Loucy (cell line): ENCODE data around the gene TFDP1.

Experiments used
- H2AFZ ChIP-seq: fragments of 200-600 bp; sonication (generic); 2 replicates; pipeline ENCODE4 v1.6.0; 2016; ENCODE audit warnings: antibody characterized with exemption, mild to moderate bottlenecking, low read length, moderate library complexity
- H3F3A ChIP-seq: fragments of 200-600 bp; 2 replicates; pipeline ENCODE4 v1.6.0; 2016; ENCODE audit warnings: antibody characterized with exemption, low read depth, mild to moderate bottlenecking
- H3K27me3 ChIP-seq: fragments of 200-600 bp; sonication (generic); 2 replicates; pipeline ENCODE4 v1.6.1; 2014; ENCODE audit warnings: low read length, mild to moderate bottlenecking; ENCODE audit not compliant: insufficient read depth, poor library complexity, severe bottlenecking
- H3K36me3 ChIP-seq: fragments of 200-600 bp; sonication (generic); 2 replicates; pipeline ENCODE4 v1.6.1; 2016; ENCODE audit warnings: low read length; ENCODE audit not compliant: insufficient read depth
- H3K4me1 ChIP-seq: fragments of 200-600 bp; sonication (generic); 2 replicates; pipeline ENCODE4 v1.5.1; 2014; ENCODE audit warnings: low read length, mild to moderate bottlenecking; ENCODE audit not compliant: insufficient read depth, poor library complexity, severe bottlenecking
- H3K4me2 ChIP-seq: fragments of 200-600 bp; sonication (generic); 2 replicates; pipeline ENCODE4 v1.6.0; 2014; ENCODE audit warnings: antibody characterized with exemption, low read length, low read depth, mild to moderate bottlenecking; ENCODE audit not compliant: poor library complexity, severe bottlenecking
- H3K4me3 ChIP-seq: fragments of 200-600 bp; sonication (generic); 2 replicates; pipeline ENCODE4 v1.5.1; 2014; ENCODE audit warnings: low read length, mild to moderate bottlenecking, mixed read lengths; ENCODE audit not compliant: poor library complexity, severe bottlenecking
- H3K79me2 ChIP-seq: fragments of 200-600 bp; sonication (generic); 2 replicates; pipeline ENCODE4 v1.6.1; 2014; ENCODE audit warnings: low read length; ENCODE audit not compliant: insufficient read depth
- H3K9ac ChIP-seq: fragments of 200-600 bp; sonication (generic); 2 replicates; pipeline ENCODE4 v1.6.0; 2014; ENCODE audit warnings: mild to moderate bottlenecking, low read depth, low read length, moderate library complexity; ENCODE audit not compliant: poor library complexity, severe bottlenecking
- H3K9me2 ChIP-seq: fragments of 200-600 bp; sonication (generic); replicated peaks from 2 replicates; pipeline ENCODE4 v1.6.1; 2016; ENCODE audit warnings: low read depth, low read length, mixed read lengths
- H3K9me3 ChIP-seq: fragments of 200-600 bp; sonication (generic); 2 replicates; pipeline ENCODE4 v1.6.1; 2014; ENCODE audit warnings: mild to moderate bottlenecking, antibody characterized with exemption, low read length, low read depth; ENCODE audit not compliant: insufficient read depth
- H4K20me1 ChIP-seq: fragments of 200-600 bp; sonication (generic); 2 replicates; pipeline ENCODE4 v1.6.0; 2014; ENCODE audit warnings: antibody characterized with exemption, low read length, mild to moderate bottlenecking; ENCODE audit not compliant: insufficient read depth, poor library complexity, severe bottlenecking
- EZH2phosphoT487 ChIP-seq: fragments of 200-600 bp; IDR thresholded peaks from 2 replicates; pipeline ENCODE4 v1.6.1; 2018; ENCODE audit warnings: antibody characterized with exemption, mild to moderate bottlenecking, moderate library complexity, borderline replicate concordance
- TF ChIP-seq, protein P1 (sequence below): fragments of 200-600 bp; sonication (generic); conservative IDR thresholded peaks from 2 replicates; pipeline ENCODE4 v1.5.1; 2014; ENCODE audit warnings: mild to moderate bottlenecking, antibody characterized with exemption, low read length

The TFDP1 gene

DNA sequence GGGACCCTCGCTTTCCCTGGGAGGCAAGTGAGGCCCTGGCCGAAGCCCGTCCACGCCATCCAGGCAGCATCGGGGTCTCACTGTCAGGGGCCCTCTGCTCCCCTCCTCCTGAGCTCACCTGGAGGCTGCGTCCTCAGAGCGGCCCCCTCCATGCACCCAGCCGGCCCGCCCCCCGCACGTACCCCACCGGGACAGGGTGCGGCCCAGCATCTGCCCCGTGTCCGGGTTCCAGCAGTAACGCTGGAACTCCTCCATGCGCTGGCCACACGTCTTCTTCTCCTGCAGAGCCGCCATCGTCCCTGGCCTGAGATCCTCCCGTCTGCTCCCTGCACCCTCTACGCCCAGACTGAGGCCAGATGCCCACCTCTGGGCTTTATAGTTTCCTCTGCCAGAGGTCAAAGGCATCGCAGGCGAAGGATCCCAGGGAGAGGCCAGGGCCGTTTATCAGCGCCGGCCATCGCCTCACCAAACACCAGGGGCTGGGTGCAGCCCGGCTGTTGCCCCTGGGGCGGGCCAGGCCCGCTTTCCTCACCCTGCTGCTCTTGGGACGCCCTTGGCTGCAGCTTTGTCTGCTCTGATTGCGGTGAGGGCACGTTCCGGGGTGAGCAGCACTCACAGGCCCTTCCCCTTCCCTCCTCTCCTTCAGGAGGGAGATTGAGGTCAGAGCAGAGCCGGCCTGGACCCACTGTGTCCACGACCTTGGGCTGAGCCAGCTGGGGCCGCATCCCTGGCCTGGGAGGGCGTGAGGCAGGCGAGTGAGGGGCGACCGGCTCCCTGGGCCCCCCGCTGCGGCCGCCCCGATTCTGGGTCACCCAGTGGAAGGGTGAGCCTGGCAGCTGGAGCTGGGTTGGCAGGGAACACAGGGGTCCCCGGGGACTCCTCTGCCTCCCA is 73.5 kb downstream of the TFDP1 start, which contains the start of gene ATP4B:
TSS of gene ATP4B (minus strand) at position 348 of the 891 bp plus-strand sequence. CDS start at position 294, 54 bp downstream.
- no peak within 1 kb of the TSS for H3K4me2 ChIP-seq
- no peaks in the 10 kb centered on the region for H3K9me3 ChIP-seq
- no peaks in the 10 kb centered on the region for H3K4me1 ChIP-seq
- no peaks in the 10 kb centered on the region for H4K20me1 ChIP-seq
- no peak within 1 kb of the TSS for H3K4me3 ChIP-seq
- no peaks in the 10 kb centered on the region for H3K27me3 ChIP-seq
- H3K9ac ChIP-seq, result no peak within 1 kb of the TSS
- no peaks in the 10 kb centered on the region for H3K9me2 ChIP-seq
- no peak within 1 kb of the TSS for H2AFZ ChIP-seq
- no peaks in the 10 kb centered on the region for H3F3A ChIP-seq
- H3K36me3 ChIP-seq, result no peaks in the 10 kb centered on the region
- H3K79me2 ChIP-seq, result no peaks in the 10 kb centered on the region
- no peak for TF ChIP-seq EZH2phosphoT487
- TF ChIP-seq, protein P1, sequence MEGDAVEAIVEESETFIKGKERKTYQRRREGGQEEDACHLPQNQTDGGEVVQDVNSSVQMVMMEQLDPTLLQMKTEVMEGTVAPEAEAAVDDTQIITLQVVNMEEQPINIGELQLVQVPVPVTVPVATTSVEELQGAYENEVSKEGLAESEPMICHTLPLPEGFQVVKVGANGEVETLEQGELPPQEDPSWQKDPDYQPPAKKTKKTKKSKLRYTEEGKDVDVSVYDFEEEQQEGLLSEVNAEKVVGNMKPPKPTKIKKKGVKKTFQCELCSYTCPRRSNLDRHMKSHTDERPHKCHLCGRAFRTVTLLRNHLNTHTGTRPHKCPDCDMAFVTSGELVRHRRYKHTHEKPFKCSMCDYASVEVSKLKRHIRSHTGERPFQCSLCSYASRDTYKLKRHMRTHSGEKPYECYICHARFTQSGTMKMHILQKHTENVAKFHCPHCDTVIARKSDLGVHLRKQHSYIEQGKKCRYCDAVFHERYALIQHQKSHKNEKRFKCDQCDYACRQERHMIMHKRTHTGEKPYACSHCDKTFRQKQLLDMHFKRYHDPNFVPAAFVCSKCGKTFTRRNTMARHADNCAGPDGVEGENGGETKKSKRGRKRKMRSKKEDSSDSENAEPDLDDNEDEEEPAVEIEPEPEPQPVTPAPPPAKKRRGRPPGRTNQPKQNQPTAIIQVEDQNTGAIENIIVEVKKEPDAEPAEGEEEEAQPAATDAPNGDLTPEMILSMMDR, result no peak

DNA sequence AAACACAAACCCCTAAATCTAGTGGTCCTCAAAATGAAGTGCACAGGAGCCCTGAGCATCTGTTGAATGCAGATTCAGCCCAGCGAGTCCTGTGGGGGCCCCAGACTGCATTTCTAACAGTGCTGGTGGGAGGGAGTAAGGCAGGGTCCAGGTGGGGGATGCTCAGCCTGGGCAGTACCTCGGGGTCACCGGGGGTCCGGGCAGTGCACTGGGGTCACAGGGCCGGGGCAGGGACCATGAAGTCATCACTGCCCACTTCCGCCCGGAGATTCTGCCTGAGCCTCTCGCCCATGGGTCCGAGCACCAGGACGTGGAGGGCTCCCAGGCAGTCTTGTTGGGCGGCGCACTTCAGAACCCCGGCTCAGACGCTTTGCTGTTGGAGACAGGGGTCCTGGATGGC is 74.3 kb downstream of the TFDP1 start:
- Histone ChIP-seq H3K9me3 (no peaks in the 10 kb centered on the region), H3K79me2 (no peaks in the 10 kb centered on the region), H3K4me1 (no peaks in the 10 kb centered on the region)

DNA sequence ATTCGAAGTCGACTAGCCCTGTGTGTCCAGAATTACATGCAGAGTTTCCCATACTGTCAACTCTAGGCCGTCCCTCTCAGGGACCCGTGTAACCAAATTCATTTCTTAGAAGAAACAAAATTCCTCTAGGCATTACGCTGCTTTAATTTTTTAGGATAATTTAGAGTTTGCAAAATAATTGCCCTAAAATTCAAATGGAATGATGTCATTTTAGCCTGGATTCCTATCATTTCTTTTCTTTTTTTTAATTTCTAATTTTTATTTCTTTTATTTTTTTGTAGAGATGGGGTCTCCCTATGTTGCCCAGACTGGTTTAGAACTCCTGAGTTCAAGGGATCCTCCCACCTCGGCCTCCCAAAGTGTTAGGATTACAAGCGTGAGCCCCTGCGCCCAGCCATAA is 74.8 kb downstream of the TFDP1 start:
- no peaks in the 10 kb centered on the region for H3K36me3 ChIP-seq
- no peak overlapping the region for H3K9ac ChIP-seq
- H3K4me1 ChIP-seq, result no peaks in the 10 kb centered on the region
- no peaks in the 10 kb centered on the region for H3K9me3 ChIP-seq
- H4K20me1 ChIP-seq, result no peaks in the 10 kb centered on the region
- no peak overlapping the region for H2AFZ ChIP-seq
- H3K27me3 ChIP-seq, result no peaks in the 10 kb centered on the region
- no peaks in the 10 kb centered on the region for H3K9me2 ChIP-seq
- H3K4me2 ChIP-seq, result no peak overlapping the region
- H3K4me3 ChIP-seq, result no peak overlapping the region
- H3F3A ChIP-seq, result no peaks in the 10 kb centered on the region
- TF ChIP-seq, protein P1, result no peak
- no peak for TF ChIP-seq EZH2phosphoT487
- H3K79me2 ChIP-seq, result no peaks in the 10 kb centered on the region

More for the DNA sequence above, 74.3 kb downstream of the TFDP1 start:
- H3K4me2 ChIP-seq, result no peak overlapping the region
- H3F3A ChIP-seq, result no peaks in the 10 kb centered on the region
- no peak for TF ChIP-seq EZH2phosphoT487
- TF ChIP-seq, protein P1, result no peak
- H3K9me2 ChIP-seq, result no peaks in the 10 kb centered on the region
- no peak overlapping the region for H3K9ac ChIP-seq
- no peak overlapping the region for H2AFZ ChIP-seq
- no peaks in the 10 kb centered on the region for H3K27me3 ChIP-seq
- H3K4me3 ChIP-seq, result no peak overlapping the region
- no peaks in the 10 kb centered on the region for H4K20me1 ChIP-seq
- no peaks in the 10 kb centered on the region for H3K36me3 ChIP-seq
